NCI-H524 (cell line): Measurements from ENCODE around the gene CADPS.
A peak's percentile ranks its signal among the peaks of the same experiment; 100 is the strongest.

ENCODE experiments used
- DNase-seq, 2 experiments: peaks; one replicate each; lab custom pipeline; 2025; lab: John Stamatoyannopoulos, UW

The CADPS gene

DNA sequence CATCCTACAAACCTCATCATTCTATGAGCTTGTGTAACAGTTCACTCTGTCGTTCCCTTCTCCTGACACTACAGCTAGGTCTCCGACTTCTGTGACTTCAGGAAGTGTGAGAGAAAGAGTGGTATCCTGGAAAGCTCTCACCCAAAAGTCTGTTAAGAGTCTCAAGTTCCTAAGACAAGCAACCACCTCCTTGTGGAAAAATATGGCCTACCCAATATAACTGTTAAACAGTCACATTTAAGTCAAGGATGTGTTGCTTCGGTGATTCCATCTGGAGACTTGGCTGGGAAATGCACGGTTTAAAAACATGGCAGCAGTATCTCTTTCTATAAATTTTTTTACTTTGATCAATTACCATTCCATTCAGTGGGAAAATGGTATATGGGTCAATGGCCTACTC lies 515.7 kb downstream of the CADPS start:
- DNase-seq, result peak in 1 of 2 experiments; percentile 41

DNA sequence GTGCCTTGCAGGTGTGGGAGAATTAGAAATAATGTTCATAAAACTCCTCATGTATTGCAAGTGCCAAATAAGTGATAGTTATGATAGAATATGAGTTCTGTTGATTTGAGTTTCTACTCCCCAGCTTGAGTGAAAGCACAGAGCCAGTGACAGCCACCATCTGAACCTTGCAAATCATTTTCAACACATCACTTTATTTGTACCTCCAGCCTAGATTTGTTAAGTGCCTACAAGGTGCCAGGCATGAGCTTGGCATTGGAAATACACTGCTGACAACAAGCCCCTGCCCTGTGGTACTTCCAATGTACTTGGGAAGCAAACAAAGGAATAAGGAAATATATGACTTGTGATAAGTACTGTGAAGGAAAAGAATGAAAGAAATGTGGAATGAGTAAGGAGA lies 518.9 kb downstream of the CADPS start:
- DNase-seq, result no peak

DNA sequence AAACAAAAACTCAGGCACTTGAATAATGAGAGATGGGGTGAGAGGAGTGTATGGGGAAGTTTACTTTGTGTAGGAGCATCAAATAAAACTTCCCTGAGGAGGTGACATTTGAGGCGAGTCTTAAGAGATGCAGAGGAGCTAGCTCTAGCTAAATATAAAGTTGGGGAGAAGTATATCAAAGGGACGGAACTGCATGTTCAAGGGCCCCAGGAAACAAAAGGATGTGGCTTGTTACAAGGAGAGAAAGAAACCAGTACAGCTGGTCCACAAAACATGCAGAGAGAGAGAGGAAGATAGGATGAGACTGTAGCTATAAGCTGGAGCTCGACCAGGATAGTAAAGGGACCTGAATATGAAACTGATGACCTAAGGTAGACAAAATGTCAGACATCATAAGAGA lies 519.5 kb downstream of the CADPS start:
- DNase-seq, result no peak
